Measurements from ENCODE around the gene ZNF492. TPM values are rescaled to one million over a fixed set of nuclear protein-coding genes. Genes with fewer than 3 reads are reported as not detected.
A peak's percentile ranks its signal among the peaks of the same experiment; 100 is the strongest.
"Not testable (repeated sequence)": the region's sequence is repeated elsewhere in the genome, so short reads cannot be mapped to it uniquely, and the experiment has no call there.

Gene ZNF492
- 4.1 TPM for total RNA-seq

DNA sequence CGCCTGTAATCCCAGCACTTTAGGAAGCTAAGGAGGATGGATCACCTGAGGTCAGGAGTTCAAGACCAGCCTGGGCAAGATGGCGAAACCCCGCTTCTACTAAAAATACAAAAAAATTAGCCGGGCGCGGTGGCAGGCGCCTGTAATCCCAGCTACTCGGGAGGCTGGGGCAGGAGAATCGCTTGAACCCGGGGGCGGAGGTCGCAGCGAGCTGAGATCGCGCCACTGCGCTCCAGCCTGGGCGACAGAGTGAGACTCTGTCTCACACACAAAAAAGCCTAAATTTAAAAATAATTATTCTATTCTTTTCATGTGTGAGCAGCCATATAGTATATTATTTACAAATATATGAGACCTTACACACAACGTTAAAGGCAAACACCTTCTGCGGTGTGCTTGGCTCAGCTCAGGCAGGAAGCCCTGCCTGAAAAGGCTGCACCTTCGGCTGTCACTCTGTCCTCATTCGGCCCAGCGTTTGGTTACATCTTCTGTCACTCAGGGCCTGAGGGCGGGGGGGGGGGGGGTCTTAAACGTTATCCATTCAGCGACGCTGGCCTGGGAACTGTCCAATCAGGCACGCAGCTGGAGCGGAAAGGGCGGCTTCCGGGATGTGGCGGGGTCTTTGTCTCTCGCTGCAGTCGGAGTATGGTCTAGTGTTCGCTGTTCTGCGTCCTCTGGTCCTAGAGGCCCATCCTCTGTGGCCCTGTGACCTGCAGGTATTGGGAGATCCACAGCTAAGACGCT is at the start of gene ZNF492:
Gene ZNF492, plus strand, starts transcription at position 619 of the 744 bp plus-strand sequence. CDS start 19,076 bp downstream, outside the sequence.
- DNase-seq (ENCODE audit: low spot score in 2 of 2) = peak; percentile 73 to 86
- not testable (repeated sequence) for FAIRE-seq

DNA sequence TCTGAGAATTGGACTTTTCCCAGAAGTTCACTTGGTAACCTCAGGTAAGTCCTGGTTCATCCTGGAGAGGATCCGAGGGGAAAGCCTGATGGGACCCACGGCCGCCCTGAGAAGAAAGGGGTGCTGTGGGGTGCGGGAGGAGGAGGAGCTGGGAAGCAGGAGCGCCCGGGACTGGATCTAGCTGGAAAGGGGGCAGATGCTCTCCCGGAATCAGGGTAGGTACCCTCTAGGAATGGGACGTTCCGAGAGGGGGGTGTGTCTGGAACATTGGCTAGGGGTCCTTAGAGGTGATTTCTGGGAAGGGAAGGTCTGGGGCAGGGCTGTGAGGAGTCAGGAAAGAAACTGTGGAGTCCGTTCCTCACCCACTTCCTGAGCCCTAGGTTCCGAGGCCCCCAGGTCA is 38.7 kb upstream of the ZNF492 start:
- no peak for FAIRE-seq
- DNase-seq (ENCODE audit: low spot score in 2 of 2) = no peak

DNA sequence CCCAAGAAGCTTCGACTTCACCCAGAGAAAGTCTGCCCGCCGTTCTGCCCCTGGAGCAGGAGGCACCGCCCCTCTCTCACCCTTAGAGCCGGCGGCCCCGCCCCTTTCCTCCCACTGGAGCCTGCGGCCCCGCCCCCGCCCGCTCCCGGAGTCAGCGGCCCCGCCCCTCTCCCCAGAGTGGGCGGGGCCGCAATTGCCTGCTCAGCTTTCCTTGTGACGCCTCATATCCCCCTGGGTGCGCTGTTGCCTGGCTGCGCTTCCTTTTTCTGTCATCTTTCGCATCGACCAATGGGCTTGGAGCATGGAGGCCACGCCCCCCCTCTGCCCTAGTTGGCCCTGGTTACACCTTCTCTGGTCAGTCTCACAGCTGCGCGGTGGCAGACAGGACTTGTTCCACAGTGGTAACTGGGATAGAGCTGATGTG is 38.2 kb upstream of the ZNF492 start:
- FAIRE-seq = no peak
- peak in 1 of 2 donors; percentile 29 for DNase-seq (ENCODE audit: low spot score in 2 of 2)

DNA sequence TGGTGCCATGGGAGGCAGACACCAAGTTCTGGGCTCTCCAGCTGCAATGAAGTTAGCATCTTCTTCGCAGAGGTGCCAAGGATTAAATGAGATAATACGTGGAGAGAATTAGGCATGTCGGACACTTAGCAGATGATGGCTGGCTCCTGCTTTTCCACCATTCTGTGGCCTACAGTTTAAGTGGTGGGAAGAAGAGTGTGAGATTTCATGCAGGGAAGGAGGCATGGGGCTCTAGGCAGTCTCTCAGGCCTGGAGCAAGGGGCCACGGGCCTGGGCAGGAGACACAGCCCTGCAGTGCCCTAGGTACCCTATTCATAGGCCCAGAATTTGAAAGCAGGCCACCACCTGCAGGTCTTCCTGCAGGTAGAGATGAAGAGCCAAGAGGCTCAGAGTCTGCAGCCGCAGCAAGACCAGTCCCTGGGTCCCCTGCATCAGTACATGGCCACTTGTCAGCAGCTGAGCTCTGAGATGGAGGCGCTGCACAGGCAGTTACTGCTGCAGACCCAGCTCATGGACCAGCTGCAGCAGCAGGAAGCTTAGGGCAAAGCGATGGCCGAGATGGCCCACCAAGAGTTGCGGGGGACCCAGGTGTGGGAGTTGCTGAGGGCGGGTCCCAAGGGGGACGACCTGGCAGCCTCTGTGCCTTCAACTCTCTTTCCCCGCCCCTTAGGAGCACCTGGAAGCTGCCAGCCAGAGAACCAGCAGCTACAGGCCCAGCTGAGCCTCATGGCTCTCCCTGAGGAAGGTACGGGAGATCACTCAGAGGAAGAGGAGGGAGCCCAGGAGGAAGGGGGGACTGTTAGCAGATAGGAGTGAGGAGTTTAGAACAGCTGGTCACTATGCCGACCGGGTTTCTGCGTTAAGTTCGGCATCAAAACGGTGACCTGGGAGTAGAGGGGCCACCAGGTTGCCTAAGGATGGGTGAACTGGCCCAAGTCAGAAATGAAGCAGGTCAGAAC is 33.2 kb upstream of the ZNF492 start:
- no peak for FAIRE-seq
- no peak for DNase-seq (ENCODE audit: low spot score in 2 of 2)

DNA sequence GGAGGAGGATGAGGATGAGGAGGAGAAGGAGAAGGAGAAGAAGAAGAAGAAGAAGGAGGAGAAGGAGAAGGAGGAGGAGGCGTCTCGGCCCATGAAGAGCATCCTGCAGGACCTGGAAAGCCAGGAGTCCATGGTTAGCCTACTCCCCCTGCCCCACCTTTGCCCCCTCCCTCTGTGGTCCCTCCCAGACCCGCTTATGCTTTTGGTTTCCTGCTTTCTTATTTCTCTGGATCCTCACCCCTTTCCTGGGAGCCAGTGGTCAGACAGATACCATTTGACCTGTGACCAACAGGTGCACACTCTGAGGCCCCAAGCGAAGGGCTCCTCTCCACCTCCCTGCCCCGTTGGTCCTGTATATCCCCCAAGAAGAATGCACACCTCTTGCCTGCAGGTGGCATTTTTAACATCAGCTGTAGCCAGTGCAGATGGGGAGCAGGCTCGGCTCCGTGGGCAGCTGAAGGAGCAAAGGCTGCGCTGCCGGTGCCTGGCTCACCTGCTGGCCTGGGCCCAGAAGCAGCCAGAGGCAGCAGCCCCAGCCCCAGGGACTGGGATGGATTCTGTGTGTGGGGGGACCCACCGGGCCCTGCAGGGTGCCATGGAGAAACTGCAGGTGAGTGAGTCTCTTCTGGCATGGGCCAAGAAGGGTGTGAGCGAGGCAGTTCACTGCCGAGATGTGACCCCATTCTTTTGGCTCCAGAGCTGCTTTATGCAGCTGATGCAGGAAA is 32.1 kb upstream of the ZNF492 start:
- no peak for FAIRE-seq

DNA sequence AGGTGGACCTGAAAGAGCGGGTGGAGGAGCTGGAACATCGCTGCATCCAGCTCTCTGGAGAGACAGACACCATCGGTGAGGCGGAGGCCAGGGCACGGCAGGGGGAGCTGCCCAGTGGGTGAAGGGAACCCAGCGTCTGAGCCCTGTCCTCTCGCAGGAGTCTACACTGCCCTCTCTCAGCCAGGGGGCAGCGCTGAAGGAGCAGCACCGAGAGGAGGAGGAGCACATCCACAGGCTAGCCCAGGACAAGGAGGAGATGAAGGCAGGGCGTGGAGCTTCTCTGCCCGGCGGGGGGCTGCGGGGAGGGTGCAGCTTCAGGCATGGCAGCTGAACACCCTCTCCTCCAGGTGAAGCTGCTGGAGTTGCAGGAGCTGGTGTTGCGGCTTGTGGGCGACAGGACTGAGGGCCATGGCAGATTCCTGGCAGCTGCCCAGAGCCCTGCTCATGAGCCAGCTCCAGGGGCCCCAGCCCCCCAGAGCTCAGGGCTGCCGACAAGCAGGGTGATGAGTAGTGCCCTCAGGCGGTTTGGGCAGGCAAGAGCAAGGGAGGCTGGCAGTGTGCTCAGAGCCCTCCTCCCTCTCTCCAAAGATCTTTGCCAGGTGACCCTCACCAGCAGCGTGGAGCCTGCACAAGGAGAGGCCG is 31.4 kb upstream of the ZNF492 start:
- no peak for DNase-seq (ENCODE audit: low spot score in 2 of 2)
- FAIRE-seq = no peak

More for the DNA sequence above, 32.1 kb upstream of the ZNF492 start:
- no peak for DNase-seq (ENCODE audit: low spot score in 2 of 2)

DNA sequence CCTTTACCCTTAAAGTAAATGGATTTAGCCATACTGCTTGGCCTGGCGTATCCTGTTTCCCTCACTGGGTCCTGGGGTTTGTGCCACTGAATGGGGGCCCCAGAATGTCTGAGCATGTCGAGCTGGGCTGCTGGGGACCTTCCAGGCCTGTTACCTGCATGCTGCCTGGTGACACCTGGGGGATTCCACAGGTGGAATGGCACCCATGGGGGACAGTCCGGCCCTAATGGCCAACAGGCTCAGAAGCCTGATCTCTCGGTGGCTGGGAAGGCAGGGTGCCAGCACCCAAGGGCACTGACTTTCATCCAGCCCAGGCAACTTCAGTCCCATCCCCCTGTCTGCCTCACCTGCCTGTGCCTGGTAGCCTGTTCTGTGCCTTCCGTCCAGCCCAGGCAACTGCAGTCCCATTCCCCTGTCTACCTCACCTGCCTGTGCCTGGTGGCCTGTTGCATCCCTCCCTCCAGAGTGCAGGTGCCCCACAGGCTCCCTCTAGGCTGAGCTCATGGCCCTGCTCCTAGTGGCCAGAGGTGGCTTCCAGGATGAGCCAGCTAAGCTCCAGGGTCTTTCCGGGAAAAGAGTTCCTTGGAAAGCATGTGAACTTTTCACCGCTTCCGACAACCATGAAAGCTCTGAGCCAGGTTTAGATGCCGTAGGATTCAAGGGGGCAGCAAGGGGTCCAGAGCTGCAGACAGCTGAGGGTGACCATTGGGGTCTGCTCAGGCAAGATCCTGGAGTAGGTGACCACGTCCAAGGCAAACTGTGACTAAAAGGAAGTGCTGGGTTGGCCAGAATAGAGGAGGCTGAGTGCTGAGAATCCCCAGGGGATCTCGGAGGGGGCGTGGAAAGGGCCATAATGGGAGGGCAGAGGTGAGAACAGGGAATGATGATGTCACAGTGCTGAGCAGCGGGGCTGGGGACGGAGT is 30.3 kb upstream of the ZNF492 start:
- FAIRE-seq (no peak), DNase-seq (ENCODE audit: low spot score in 2 of 2) (no peak)

DNA sequence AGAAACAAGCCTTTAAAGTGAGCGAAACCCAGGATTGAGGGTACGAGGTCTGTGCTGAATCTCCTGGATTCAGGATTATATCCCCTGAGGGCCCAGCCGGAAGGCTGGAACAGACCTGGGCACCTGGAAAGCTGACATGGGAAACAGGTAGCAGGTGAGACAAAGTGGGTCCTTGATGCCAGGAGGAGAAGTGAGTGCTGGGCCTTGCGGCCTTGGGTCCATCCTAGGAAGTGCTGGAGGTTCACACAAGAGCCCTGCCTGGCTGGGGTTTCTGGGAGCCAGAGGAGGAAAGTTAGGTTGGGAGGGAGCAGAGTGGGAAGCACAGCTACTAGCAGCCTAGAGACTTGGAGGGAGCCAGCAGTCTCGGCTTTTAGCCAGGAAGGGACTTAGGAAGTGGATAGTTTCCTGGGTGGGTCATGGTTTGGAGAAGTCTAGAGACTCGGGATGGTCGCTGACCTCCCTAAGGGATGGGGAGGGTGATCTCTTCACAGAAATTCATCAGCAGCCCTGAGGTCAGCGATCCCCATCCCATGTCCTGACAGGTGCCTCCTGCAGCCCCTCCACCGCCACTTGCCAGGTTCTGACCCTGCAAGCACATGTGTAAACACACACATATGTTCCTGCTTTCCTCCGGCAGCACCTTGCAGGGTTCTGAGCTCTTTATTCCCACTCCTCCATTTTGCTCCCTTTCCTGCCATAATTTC is 29.4 kb upstream of the ZNF492 start:
- no peak for DNase-seq (ENCODE audit: low spot score in 2 of 2)
- no peak for FAIRE-seq

DNA sequence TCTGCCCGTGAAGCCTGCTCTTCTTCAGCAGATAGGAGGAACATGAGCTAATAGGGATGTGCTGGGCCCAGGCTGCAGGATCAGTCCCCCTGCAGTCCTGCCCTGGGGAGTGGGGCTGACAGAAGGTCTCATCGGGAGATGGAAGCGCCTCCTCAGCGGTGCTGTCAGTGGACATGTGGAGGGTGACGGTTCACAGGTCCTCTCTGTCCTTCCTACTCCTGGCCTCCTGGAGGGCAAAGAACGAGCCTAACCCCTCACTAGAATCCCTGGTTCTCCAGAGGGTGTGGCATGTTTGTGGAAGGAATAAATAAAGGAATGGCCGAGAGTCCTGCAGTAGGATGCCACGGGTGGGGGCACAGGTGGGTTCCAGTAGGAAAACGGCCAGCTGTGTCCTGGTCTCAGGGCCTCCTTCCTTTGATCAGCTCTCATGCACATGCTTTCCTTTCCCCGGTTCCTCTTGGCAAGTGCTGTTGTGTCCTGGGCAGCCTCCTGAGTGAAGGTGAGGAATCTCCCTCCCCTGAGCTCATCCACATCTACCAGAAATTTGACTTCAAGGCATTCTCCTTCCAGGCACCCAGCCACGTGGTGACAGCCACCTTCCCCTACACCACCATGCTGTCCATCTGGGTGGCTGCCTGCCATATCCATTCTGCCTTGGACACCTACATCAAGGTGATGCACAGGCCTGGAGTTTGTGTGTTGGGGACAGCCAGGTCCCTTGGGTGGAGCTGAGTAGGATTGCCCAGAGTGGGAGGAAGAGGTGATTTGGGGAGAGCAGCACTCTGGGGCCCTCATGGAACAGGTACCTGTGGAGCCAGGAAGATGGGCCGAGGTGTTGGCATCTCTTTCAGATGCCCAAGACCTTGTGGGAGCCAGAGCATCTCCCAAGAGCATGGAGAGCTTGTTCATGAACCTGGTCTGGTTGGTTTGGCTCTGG is 28.6 kb upstream of the ZNF492 start:
- FAIRE-seq (no peak), DNase-seq (ENCODE audit: low spot score in 2 of 2) (no peak)

DNA sequence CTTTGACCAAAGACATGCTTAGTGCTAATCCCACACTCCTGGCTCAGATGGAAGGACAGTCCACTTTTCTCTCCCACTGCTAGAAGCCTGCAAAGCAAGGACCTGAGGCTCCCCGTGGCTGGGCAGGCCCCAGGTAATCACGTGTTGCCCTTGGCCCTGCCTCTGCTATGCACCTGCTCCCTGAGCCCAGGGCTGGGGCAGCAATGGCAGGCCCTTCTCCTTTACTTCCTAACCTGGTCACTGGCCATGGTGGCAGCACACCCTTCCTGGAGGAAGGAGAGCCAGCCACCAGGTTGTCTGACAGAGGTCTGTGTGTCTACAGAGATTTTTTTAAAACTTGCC is 27.9 kb upstream of the ZNF492 start:
- DNase-seq (ENCODE audit: low spot score in 2 of 2) (no peak), FAIRE-seq (no peak)

DNA sequence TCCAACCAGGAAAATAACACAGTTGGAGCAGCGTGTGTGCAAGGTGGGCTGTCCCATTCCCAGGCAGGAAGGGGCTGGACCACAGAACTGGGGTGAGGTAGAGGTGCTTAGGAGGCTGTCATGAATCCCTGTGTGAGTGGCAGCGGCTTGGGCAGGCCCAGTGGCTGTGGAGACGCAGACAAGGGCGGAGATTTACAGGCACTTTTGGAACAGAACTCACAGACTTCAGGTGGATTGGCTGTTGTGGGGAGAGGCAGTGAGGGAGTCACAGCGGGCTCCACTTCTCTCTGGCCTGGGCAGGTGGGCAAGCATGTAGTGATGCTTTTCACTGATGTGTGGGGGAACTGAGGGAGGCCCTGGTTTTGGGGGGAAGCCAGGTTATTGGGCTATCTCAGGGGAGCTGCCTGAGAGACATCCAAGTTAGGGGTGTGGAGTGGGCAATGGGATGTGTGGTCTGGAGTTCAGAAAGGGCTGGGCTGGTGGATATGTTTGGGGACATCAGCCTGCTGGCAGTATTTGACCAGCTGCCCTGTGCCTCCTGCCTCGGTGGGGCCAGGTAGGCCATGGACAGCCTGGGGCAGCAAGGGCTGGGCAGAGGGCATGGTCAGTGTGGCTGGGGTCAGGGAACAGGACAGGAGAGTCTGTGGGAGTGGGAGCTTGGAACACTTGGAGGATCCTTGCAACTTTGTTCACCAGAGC is 27.0 kb upstream of the ZNF492 start:
- DNase-seq (ENCODE audit: low spot score in 2 of 2) = no peak
- FAIRE-seq = no peak

DNA sequence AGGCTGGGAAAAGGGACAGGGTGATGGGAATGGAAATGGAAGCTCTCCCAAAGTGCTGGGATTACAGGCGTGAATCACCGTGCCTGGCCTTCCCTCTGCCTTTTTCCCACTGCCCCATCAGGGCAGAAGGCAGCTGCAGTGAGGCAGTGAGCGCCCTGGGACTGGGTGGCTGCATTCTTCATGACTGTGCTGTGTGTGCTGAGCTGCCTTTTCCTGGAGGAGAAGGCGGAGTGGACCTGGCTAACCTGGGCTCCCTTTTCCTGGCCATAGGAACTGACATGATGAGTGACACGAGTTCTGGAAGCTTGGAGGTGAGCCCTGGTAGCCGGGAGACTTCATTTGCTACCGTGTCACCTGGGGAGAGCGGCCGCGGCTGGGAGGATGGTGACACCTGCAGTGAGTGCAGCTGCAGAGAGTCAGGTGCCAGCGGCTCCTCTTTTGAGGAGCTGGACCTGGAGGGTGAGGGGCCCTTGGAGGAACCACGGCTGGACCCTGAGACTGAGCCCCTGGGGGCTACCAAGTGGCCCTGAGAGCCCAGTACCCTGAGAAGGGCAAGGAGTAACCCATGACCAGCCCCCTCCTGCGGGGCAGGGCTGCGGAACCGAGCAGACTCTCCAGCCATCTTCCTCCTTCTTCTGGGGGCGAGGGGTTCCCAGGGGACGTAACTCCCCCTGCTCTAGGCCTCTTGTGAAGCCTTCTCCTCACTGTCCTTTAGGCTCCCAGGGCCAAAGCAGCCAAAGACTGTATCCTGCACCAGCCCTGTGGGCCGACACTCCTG is 26.3 kb upstream of the ZNF492 start:
- DNase-seq (ENCODE audit: low spot score in 2 of 2) = no peak
- FAIRE-seq = no peak

DNA sequence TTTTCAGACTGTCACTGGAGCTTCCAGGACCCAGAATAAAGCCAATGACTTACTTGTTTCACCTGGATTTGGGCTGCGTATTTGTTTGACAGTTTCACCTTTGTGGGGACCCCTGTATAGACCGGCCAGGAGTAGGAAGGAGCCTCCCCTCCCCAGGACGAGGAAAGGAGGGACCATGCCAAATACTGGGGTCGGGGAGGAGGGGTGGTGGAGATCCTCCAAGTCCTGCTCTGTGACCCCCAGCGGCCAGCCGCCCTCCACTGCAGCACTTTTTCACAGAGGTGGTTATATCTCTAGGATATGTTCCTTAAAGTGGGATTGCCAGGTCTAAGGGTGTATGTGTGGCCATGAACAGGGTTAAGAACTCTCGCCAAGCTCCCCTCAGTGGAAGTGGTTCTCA is 25.7 kb upstream of the ZNF492 start:
- FAIRE-seq = no peak
- no peak for DNase-seq (ENCODE audit: low spot score in 2 of 2)

DNA sequence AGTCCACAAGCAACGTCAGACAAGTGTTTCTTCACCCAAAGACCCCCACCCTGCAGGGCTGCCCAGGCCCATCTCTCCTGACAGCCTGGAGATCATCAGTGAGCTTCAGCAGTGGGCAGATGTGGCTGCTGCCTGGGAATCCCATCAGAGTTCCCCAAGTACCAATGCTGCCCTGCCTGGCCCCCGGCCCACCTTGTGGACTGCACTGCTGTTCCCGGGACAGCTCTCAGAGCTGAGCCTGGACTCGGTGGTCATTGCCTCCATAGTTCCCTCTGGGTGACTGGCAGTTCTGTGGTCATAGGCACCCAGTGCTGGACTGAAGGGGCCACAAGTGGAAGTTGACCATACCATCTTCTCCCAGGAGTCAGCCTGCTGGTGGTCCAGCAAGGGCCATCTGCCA is 24.5 kb upstream of the ZNF492 start:
- DNase-seq (ENCODE audit: low spot score in 2 of 2) (no peak), FAIRE-seq (no peak)

DNA sequence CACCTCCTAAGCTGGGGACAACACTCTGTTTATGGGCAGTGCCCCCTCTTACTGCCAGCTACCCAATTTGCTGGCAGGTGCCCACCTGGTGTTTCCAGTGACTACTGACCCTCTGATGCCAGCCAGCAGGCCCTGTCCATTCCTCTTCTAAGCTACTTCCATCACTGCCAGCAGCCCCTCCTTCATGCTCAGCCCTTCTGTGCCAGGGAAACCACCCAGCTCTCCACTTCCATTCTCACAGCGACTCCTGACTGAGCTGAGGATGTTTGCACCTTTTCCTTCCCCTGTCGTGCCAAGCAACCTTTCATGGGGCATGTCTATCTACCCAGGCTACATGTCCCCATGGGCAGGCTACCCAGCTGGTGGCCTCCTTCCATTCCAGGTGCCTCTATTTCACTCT is 24.0 kb upstream of the ZNF492 start:
- FAIRE-seq = no peak
- no peak for DNase-seq (ENCODE audit: low spot score in 2 of 2)

DNA sequence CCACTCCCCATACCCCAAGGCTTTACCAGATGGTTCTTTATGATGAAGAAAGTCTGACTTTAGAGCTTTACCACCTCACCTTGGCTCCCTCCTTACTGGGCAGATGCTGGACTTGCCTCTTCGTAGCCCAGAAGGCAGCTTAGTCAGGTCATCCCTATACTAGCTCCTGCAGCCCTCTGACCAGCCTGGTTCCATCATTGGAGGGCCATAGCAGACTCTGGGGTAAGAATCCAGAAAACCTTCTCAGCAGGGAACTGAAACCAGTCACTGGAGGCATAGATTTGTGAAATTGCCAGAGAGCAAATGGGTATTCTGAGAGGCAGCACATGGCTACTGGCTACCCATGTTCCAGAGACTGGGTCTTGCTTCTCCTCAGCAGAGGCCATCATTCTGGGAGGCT is 21.8 kb upstream of the ZNF492 start:
- no peak for DNase-seq (ENCODE audit: low spot score in 2 of 2)
- FAIRE-seq = no peak

All from frontal cortex (tissue), 4 donors.